ENCODE measurements around the gene BPGM.

- TF ChIP-seq CTCF (IDR thresholded peaks at IDR 0.05), result no peak
- TF ChIP-seq EZH2 (IDR thresholded peaks at IDR 0.05; ENCODE audit: borderline replicate concordance, insufficient read depth, low read depth, low read length, poor library complexity, severe bottlenecking), result no peak
Observed at GRCh38 chr7:134686786-134687185, 40.1 kb downstream of the BPGM start.
